ENCODE data around the gene TANC1.

The TANC1 gene

GRCh38 chr2:159262904-159263303 is 294.5 kb downstream of the TANC1 start:
- TF ChIP-seq CTCF (conservative IDR thresholded peaks at IDR 0.05; ENCODE audit: low read length) (no peak), EZH2phosphoT487 (IDR thresholded peaks at IDR 0.05; ENCODE audit: borderline replicate concordance) (no peak)
- H3K36me3 ChIP-seq (ENCODE audit: insufficient read depth, low read length) = peaks cover 14% of the 10 kb centered on the region; the same call in 1 of the 2 replicates
- H3K9ac ChIP-seq (ENCODE audit: low read depth, low read length, poor library complexity, severe bottlenecking) = no peak overlapping the region
- H3K4me1 ChIP-seq (ENCODE audit: insufficient read depth, low read length, poor library complexity, severe bottlenecking) = peaks cover 10% of the 10 kb centered on the region
- H3K27me3 ChIP-seq (ENCODE audit: insufficient read depth, low read length, poor library complexity, severe bottlenecking) = no peaks in the 10 kb centered on the region
- no peaks in the 10 kb centered on the region for H4K20me1 ChIP-seq (ENCODE audit: insufficient read depth, low read length, poor library complexity, severe bottlenecking)
- no peak overlapping the region for H3K4me3 ChIP-seq (ENCODE audit: low read length, poor library complexity, severe bottlenecking)
- H3F3A ChIP-seq (ENCODE audit: low read depth) = no peaks in the 10 kb centered on the region
- no peak overlapping the region for H3K4me2 ChIP-seq (ENCODE audit: low read depth, low read length, poor library complexity, severe bottlenecking)
- no peaks in the 10 kb centered on the region for H3K9me3 ChIP-seq (ENCODE audit: insufficient read depth, low read depth, low read length)
- H3K79me2 ChIP-seq (ENCODE audit: insufficient read depth, low read length) = no peaks in the 10 kb centered on the region; the same call in none of the 2 replicates
- H2AFZ ChIP-seq (ENCODE audit: low read length) = no peak overlapping the region
- H3K9me2 ChIP-seq (replicated peaks; ENCODE audit: low read depth, low read length) = no peaks in the 10 kb centered on the region

- Histone ChIP-seq H3F3A (ENCODE audit: low read depth) (no peaks in the 10 kb centered on the region), H3K36me3 (ENCODE audit: insufficient read depth, low read length) (peaks cover 7% of the 10 kb centered on the region; the same call in 1 of the 2 replicates), H3K9me2 (replicated peaks; ENCODE audit: low read depth, low read length) (no peaks in the 10 kb centered on the region), H3K4me3 (ENCODE audit: low read length, poor library complexity, severe bottlenecking) (no peak overlapping the region), H2AFZ (ENCODE audit: low read length) (no peak overlapping the region), H3K4me1 (ENCODE audit: insufficient read depth, low read length, poor library complexity, severe bottlenecking) (peaks cover 12% of the 10 kb centered on the region), H3K27me3 (ENCODE audit: insufficient read depth, low read length, poor library complexity, severe bottlenecking) (no peaks in the 10 kb centered on the region), H3K79me2 (ENCODE audit: insufficient read depth, low read length) (peaks cover 4% of the 10 kb centered on the region), H4K20me1 (ENCODE audit: insufficient read depth, low read length, poor library complexity, severe bottlenecking) (no peaks in the 10 kb centered on the region), H3K4me2 (ENCODE audit: low read depth, low read length, poor library complexity, severe bottlenecking) (no peak overlapping the region), H3K9ac (ENCODE audit: low read depth, low read length, poor library complexity, severe bottlenecking) (no peak overlapping the region), H3K9me3 (ENCODE audit: insufficient read depth, low read depth, low read length) (no peaks in the 10 kb centered on the region)
- TF ChIP-seq CTCF (conservative IDR thresholded peaks at IDR 0.05; ENCODE audit: low read length) (no peak), EZH2phosphoT487 (IDR thresholded peaks at IDR 0.05; ENCODE audit: borderline replicate concordance) (no peak)
Measured at GRCh38 chr2:159265171-159265576, 296.7 kb downstream of the TANC1 start.

GRCh38 chr2:159266554-159266953 is 298.1 kb downstream of the TANC1 start:
- Histone ChIP-seq H3K9me3 (ENCODE audit: insufficient read depth, low read depth, low read length) (no peaks in the 10 kb centered on the region), H3K27me3 (ENCODE audit: insufficient read depth, low read length, poor library complexity, severe bottlenecking) (no peaks in the 10 kb centered on the region), H3K36me3 (ENCODE audit: insufficient read depth, low read length) (peaks cover 11% of the 10 kb centered on the region), H3K4me1 (ENCODE audit: insufficient read depth, low read length, poor library complexity, severe bottlenecking) (peaks cover 12% of the 10 kb centered on the region), H4K20me1 (ENCODE audit: insufficient read depth, low read length, poor library complexity, severe bottlenecking) (no peaks in the 10 kb centered on the region), H3K4me3 (ENCODE audit: low read length, poor library complexity, severe bottlenecking) (no peak overlapping the region), H2AFZ (ENCODE audit: low read length) (no peak overlapping the region), H3K79me2 (ENCODE audit: insufficient read depth, low read length) (peaks cover 4% of the 10 kb centered on the region), H3K9me2 (replicated peaks; ENCODE audit: low read depth, low read length) (no peaks in the 10 kb centered on the region), H3F3A (ENCODE audit: low read depth) (no peaks in the 10 kb centered on the region), H3K9ac (ENCODE audit: low read depth, low read length, poor library complexity, severe bottlenecking) (no peak overlapping the region), H3K4me2 (ENCODE audit: low read depth, low read length, poor library complexity, severe bottlenecking) (no peak overlapping the region)
- TF ChIP-seq EZH2phosphoT487 (IDR thresholded peaks at IDR 0.05; ENCODE audit: borderline replicate concordance) = no peak
- no peak for TF ChIP-seq CTCF (conservative IDR thresholded peaks at IDR 0.05; ENCODE audit: low read length)
